ENCODE data around the gene ENO2. TPM values are rescaled to one million over a fixed set of nuclear protein-coding genes. Genes with fewer than 3 reads are reported as not detected.

The ENO2 gene
- total and polyA plus RNA-seq, 2 experiments from 2014 or later = 43.5 to 53.5 TPM

DNA sequence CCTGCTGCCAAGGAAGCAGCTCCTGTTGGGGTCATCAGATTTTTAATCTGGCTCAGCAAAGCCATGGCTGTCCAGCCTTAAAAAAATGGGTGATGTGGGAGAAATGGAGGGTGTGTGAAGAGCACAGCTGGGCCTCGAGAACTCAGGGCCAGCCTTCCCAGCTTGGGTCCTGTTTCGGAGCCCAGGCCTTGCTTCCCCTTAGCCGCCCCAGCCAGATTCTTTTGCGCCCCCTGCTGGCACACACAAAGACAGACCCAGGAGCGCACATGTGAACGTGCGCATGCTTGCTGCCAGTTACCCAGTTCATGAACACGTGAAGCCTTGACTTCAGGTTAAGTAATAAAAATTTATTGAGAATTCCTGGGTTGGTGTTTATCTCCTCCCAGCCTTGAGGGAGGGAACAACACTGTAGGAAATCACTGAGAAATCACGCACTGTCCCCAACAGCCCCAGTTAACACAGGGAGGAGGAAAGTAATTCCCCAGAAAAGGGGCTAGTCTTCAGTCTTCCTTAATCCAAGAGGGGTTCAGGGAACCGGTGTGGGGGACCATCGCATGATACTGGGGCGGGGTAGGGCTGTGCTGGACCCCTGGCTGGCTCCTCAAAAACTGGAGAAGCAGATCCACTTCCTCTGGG lies 50.8 kb downstream of the ENO2 start:
- H3K27ac ChIP-seq (ENCODE audit: low read depth) = peak overlapping the region; percentile 98
- Mint-ChIP-seq H3K27ac (peak overlapping the region; percentile 93), H3K36me3 (ENCODE audit: low read depth) (peaks cover 61% of the 10 kb centered on the region), H3K27me3 (ENCODE audit: insufficient read depth, low read depth, poor library complexity) (peaks cover 28% of the 10 kb centered on the region), H3K9me3 (no peaks in the 10 kb centered on the region), H3K4me3 (peak overlapping the region; percentile 86), H3K4me1 (peaks cover 59% of the 10 kb centered on the region)
- peaks cover 49% of the 10 kb centered on the region for H3K4me1 ChIP-seq (ENCODE audit: insufficient read depth)
- H3K27me3 ChIP-seq (ENCODE audit: insufficient read depth) = no peaks in the 10 kb centered on the region
- H3K79me2 ChIP-seq (replicated peaks; ENCODE audit: insufficient read depth) = peaks cover 48% of the 10 kb centered on the region
- H3K4me2 ChIP-seq = peak overlapping the region; percentile 98
- H4K20me1 ChIP-seq (replicated peaks; ENCODE audit: insufficient read depth) = peaks cover 7% of the 10 kb centered on the region; the same call in 1 of the 2 replicates
- peak; percentile 96 for DNase-seq (ENCODE audit: low spot score)
- H3K36me3 ChIP-seq (ENCODE audit: insufficient read depth) = peaks cover 31% of the 10 kb centered on the region
- H2AFZ ChIP-seq = no peak overlapping the region
- H3K4me3 ChIP-seq = peak overlapping the region; percentile 95; the same call in 1 of the 2 replicates
- TF ChIP-seq NANOG (IDR thresholded peaks at IDR 0.05; ENCODE audit: borderline replicate concordance) = no peak
- TF ChIP-seq POLR2AphosphoS5 (IDR thresholded peaks at IDR 0.05; ENCODE audit: low read depth) = peak; percentile 42; the same call in 1 of the 2 replicates
- TF ChIP-seq CTCF (conservative IDR thresholded peaks at IDR 0.05; ENCODE audit: low read depth in 2 of 2) = peak; percentile 85 to 89
- H3K9me2 ChIP-seq (ENCODE audit: insufficient read depth) = no peaks in the 10 kb centered on the region
- ATAC-seq = peak; percentile 33
- peaks cover 65% of the 10 kb centered on the region for H3F3A ChIP-seq (replicated peaks; ENCODE audit: low read depth)

- H3K9me2 ChIP-seq (ENCODE audit: insufficient read depth) = no peaks in the 10 kb centered on the region
- peaks cover 48% of the 10 kb centered on the region for H3K79me2 ChIP-seq (replicated peaks; ENCODE audit: insufficient read depth)
- H3K27ac ChIP-seq (ENCODE audit: low read depth) = peak overlapping the region; percentile 27; the same call in 1 of the 2 replicates
- H2AFZ ChIP-seq = no peak overlapping the region
- no peak overlapping the region for H3K4me3 ChIP-seq
- peaks cover 25% of the 10 kb centered on the region for H3K27me3 Mint-ChIP-seq (ENCODE audit: insufficient read depth, low read depth, poor library complexity)
- H3K4me1 Mint-ChIP-seq = peaks cover 55% of the 10 kb centered on the region
- no peak overlapping the region for H3K4me2 ChIP-seq
- peaks cover 65% of the 10 kb centered on the region for H3F3A ChIP-seq (replicated peaks; ENCODE audit: low read depth)
- peaks cover 7% of the 10 kb centered on the region; the same call in 1 of the 2 replicates for H4K20me1 ChIP-seq (replicated peaks; ENCODE audit: insufficient read depth)
- no peaks in the 10 kb centered on the region; the same call in 2 of the 3 replicates for H3K9me3 Mint-ChIP-seq
- peaks cover 45% of the 10 kb centered on the region for H3K4me1 ChIP-seq (ENCODE audit: insufficient read depth)
- no peak for ATAC-seq
- DNase-seq (ENCODE audit: low spot score) = no peak
- H3K27ac Mint-ChIP-seq = peak overlapping the region; percentile 93
- no peaks in the 10 kb centered on the region for H3K27me3 ChIP-seq (ENCODE audit: insufficient read depth)
- H3K36me3 ChIP-seq (ENCODE audit: insufficient read depth) = peaks cover 31% of the 10 kb centered on the region
- peaks cover 62% of the 10 kb centered on the region for H3K36me3 Mint-ChIP-seq (ENCODE audit: low read depth)
- no peak overlapping the region; the same call in 2 of the 3 replicates for H3K4me3 Mint-ChIP-seq
- TF ChIP-seq CTCF (conservative IDR thresholded peaks at IDR 0.05; ENCODE audit: low read depth in 2 of 2) (no peak), POLR2AphosphoS5 (IDR thresholded peaks at IDR 0.05; ENCODE audit: low read depth) (peak; percentile 35; the same call in 1 of the 2 replicates), NANOG (IDR thresholded peaks at IDR 0.05; ENCODE audit: borderline replicate concordance) (no peak), ZNF462 (CRISPR knock-in tag; IDR thresholded peaks at IDR 0.05) (no peak), REST (IDR thresholded peaks at IDR 0.05; ENCODE audit: unreplicated experiment) (no peak)
Observed at GRCh38 chr12:6965714-6966113, 51.3 kb downstream of the ENO2 start.

Data from GM23338 (cell line).